H9 (cell line): Measurements from ENCODE around the gene DDX51. TPM values are rescaled to one million over a fixed set of nuclear protein-coding genes. Genes with fewer than 3 reads are reported as not detected.

Experiments
- DNase-seq: peaks from one replicate; pipeline ENCODE4 v3.0.0-alpha.2; 2017
- H2AFZ ChIP-seq: one replicate; pipeline ENCODE4 v1.6.1; 2013; ENCODE audit warnings: mild to moderate bottlenecking, low read length, control low read depth, moderate library complexity
- H2AK5ac ChIP-seq: 2 replicates; pipeline ENCODE4 v1.6.1; 2013; ENCODE audit warnings: low read length, control low read depth, mixed read lengths; ENCODE audit not compliant: insufficient read length
- H2BK120ac ChIP-seq: one replicate; pipeline ENCODE4 v1.6.1; 2013; ENCODE audit warnings: low read depth, mild to moderate bottlenecking, low read length, control low read depth, inconsistent platforms; ENCODE audit not compliant: poor library complexity, severe bottlenecking
- H2BK12ac ChIP-seq: 2 replicates; pipeline ENCODE4 v1.6.1; 2013; ENCODE audit warnings: low read length, control low read depth, mixed read lengths, low read depth; ENCODE audit not compliant: insufficient read length
- H2BK15ac ChIP-seq: 2 replicates; pipeline ENCODE4 v1.6.1; 2013; ENCODE audit warnings: low read depth, low read length, control low read depth
- H2BK20ac ChIP-seq: one replicate; pipeline ENCODE4 v1.6.1; 2013; ENCODE audit warnings: low read depth, mild to moderate bottlenecking, low read length, control low read depth, inconsistent platforms; ENCODE audit not compliant: poor library complexity, severe bottlenecking
- H2BK5ac ChIP-seq: 2 replicates; pipeline ENCODE4 v1.6.1; 2013; ENCODE audit warnings: low read length, control low read depth, mixed read lengths; ENCODE audit not compliant: insufficient read length
- H3K14ac ChIP-seq: 2 replicates; pipeline ENCODE4 v1.6.1; 2013; ENCODE audit warnings: low read length, control low read depth; ENCODE audit not compliant: insufficient read depth
- H3K18ac ChIP-seq: 2 replicates; pipeline ENCODE4 v1.6.1; 2013; ENCODE audit warnings: low read depth, mild to moderate bottlenecking, mixed read lengths, low read length, control low read depth; ENCODE audit not compliant: insufficient read length
- H3K23ac ChIP-seq: 2 replicates; pipeline ENCODE4 v1.6.1; 2013; ENCODE audit warnings: low read length, control low read depth, mixed read lengths, low read depth; ENCODE audit not compliant: insufficient read length
- H3K23me2 ChIP-seq: 2 replicates; pipeline ENCODE4 v1.6.1; 2013; ENCODE audit warnings: low read depth, mild to moderate bottlenecking, mixed read lengths, low read length, control low read depth; ENCODE audit not compliant: insufficient read length, poor library complexity, severe bottlenecking
- H3K27ac ChIP-seq: 2 replicates; pipeline ENCODE4 v1.5.1; 2013; ENCODE audit warnings: low read length, control low read depth, mixed read lengths, low read depth; ENCODE audit not compliant: insufficient read length
- H3K27me3 ChIP-seq: 2 replicates; pipeline ENCODE4 v1.6.1; 2013; ENCODE audit warnings: low read length, control low read depth, inconsistent platforms; ENCODE audit not compliant: insufficient read depth
- H3K4ac ChIP-seq: 2 replicates; pipeline ENCODE4 v1.6.1; 2013; ENCODE audit warnings: low read depth, mild to moderate bottlenecking, control low read depth, inconsistent platforms, low read length, moderate library complexity
- H3K4me1 ChIP-seq: 2 replicates; pipeline ENCODE4 v1.6.1; 2013; ENCODE audit warnings: low read length, control low read depth, inconsistent platforms; ENCODE audit not compliant: insufficient read depth
- H3K4me2 ChIP-seq: 2 replicates; pipeline ENCODE4 v1.6.1; 2013; ENCODE audit warnings: low read length, control low read depth, mixed read lengths; ENCODE audit not compliant: insufficient read length, insufficient read depth
- H3K56ac ChIP-seq: 2 replicates; pipeline ENCODE4 v1.6.1; 2013; ENCODE audit warnings: low read depth, mild to moderate bottlenecking, mixed read lengths, low read length, control low read depth; ENCODE audit not compliant: insufficient read length
- H3K79me1 ChIP-seq: 2 replicates; pipeline ENCODE4 v1.6.1; 2013; ENCODE audit warnings: low read depth, mild to moderate bottlenecking, moderate library complexity, low read length, control low read depth, inconsistent platforms; ENCODE audit not compliant: insufficient read depth, poor library complexity, severe bottlenecking
- H3K79me2 ChIP-seq: 2 replicates; pipeline ENCODE4 v1.6.1; 2013; ENCODE audit warnings: low read length, control low read depth, inconsistent platforms; ENCODE audit not compliant: insufficient read depth
- H3K9ac ChIP-seq: 2 replicates; pipeline ENCODE4 v1.6.1; 2013; ENCODE audit warnings: low read length, control low read depth, mixed read lengths; ENCODE audit not compliant: insufficient read length; ENCODE audit errors: extremely low read depth
- H3K9me3 ChIP-seq: one replicate; pipeline ENCODE4 v1.6.1; 2013; ENCODE audit warnings: low read depth, low read length, inconsistent platforms; ENCODE audit not compliant: control insufficient read depth
- H3T11ph ChIP-seq: one replicate; pipeline ENCODE4 v1.6.1; 2013; ENCODE audit warnings: mild to moderate bottlenecking, low read length, control low read depth, inconsistent platforms
- H4K20me1 ChIP-seq: one replicate; pipeline ENCODE4 v1.6.1; 2013; ENCODE audit not compliant: control insufficient read depth, insufficient read length, insufficient read depth
- H4K5ac ChIP-seq: 2 replicates; pipeline ENCODE4 v1.6.1; 2013; ENCODE audit warnings: low read depth, mild to moderate bottlenecking, mixed read lengths, low read length, control low read depth; ENCODE audit not compliant: insufficient read length
- H4K8ac ChIP-seq: replicated peaks from 2 replicates; pipeline ENCODE4 v1.6.1; 2013; ENCODE audit warnings: low read length, control low read depth, mixed read lengths, low read depth; ENCODE audit not compliant: insufficient read length
- H4K91ac ChIP-seq: 2 replicates; pipeline ENCODE4 v1.6.1; 2013; ENCODE audit warnings: low read depth, mild to moderate bottlenecking, moderate library complexity, mixed read lengths, low read length, control low read depth; ENCODE audit not compliant: insufficient read length
- H3K27ac Mint-ChIP-seq, 3 experiments: 2 replicates in 2 of 3; 3 replicates in 1 of 3; pipeline ENCODE4 v1.8.0; 2020 to 2021; ENCODE audit warnings: mixed read lengths in 3 of 3, mild to moderate bottlenecking in 1 of 3, moderate library complexity in 1 of 3
- H3K27me3 Mint-ChIP-seq: 2 replicates; pipeline ENCODE4 v1.8.0; 2021; ENCODE audit warnings: low read depth, mild to moderate bottlenecking, moderate library complexity, mixed read lengths
- H3K36me3 Mint-ChIP-seq, 3 experiments: 2 replicates in 2 of 3; 3 replicates in 1 of 3; pipeline ENCODE4 v1.8.0; 2020 to 2021; ENCODE audit warnings: low read depth in 3 of 3, mixed read lengths in 3 of 3; ENCODE audit not compliant: insufficient read depth in 1 of 3
- H3K4me1 Mint-ChIP-seq, 2 experiments: 2 replicates each; pipeline ENCODE4 v1.8.0; 2020; ENCODE audit warnings: mixed read lengths in 2 of 2
- H3K4me3 Mint-ChIP-seq, 2 experiments: 2 replicates in 1 of 2; 3 replicates in 1 of 2; pipeline ENCODE4 v1.8.0; 2020 to 2021; ENCODE audit warnings: mild to moderate bottlenecking in 2 of 2, mixed read lengths in 2 of 2, moderate library complexity in 1 of 2
- H3K9me3 Mint-ChIP-seq, 2 experiments: 2 replicates in 1 of 2; 3 replicates in 1 of 2; pipeline ENCODE4 v1.8.0; 2020; ENCODE audit warnings: mild to moderate bottlenecking in 2 of 2, mixed read lengths in 2 of 2, moderate library complexity in 1 of 2
- WGBS: extraction: QIAGEN DNeasy Blood & Tissue Kit; methylation state at CpG from one replicate; pipeline ENCODE4 v1.1.7; 2013; ENCODE audit warnings: missing lambda C conversion rate, low lambda C conversion rate, mixed read lengths; ENCODE audit not compliant: insufficient read length; ENCODE audit errors: extremely low coverage; 5-methylcytosine and 5-hydroxymethylcytosine counted together
- total RNA-seq: library from RNA; stranded (reverse); gene quantifications from 2 replicates; pipeline ENCODE4 v1.2.1, GENCODE V29; 2021
- TF ChIP-seq, protein P1 (sequence below): fragments of 200-600 bp; sonication (generic); conservative IDR thresholded peaks from 3 replicates; pipeline ENCODE4 v1.8.0; 2021; ENCODE audit warnings: antibody characterized with exemption, mild to moderate bottlenecking

Gene DDX51
- total RNA-seq, 1 experiment from 2014 or later: 37.9 TPM

DNA sequence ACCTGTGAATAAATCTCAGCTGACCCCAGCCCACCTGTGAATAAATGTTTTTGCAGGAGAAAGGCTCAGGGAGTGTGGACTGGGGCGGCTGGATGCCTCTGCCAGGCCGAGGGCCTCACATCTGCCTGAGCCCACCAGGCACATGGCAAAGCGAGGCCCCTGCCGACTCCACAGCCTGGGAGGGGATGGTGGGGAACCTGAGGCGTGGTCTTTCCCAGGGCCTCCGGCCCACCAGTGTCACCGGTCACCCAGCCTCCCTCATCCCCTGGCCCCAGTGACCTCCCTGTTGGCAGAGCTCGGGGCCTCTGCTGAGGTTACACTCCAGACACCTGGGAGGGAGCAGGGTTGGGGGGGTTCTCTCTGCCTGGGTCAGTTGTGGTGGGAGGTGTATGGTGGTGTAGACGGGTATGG, 8.3 kb upstream of the DDX51 start:
- WGBS: no CpG with 5 or more reads among the region's 9 CpGs

More for the DNA sequence above, 8.3 kb upstream of the DDX51 start:
- Histone ChIP-seq H3K4me2 (no peak overlapping the region), H4K20me1 (no peaks in the 10 kb centered on the region), H2BK12ac (no peak overlapping the region), H3K27me3 (no peaks in the 10 kb centered on the region), H3K56ac (no peak overlapping the region), H2BK20ac (no peak overlapping the region), H2AFZ (no peak overlapping the region), H4K5ac (no peak overlapping the region), H3K23ac (no peak overlapping the region), H2BK5ac (no peak overlapping the region), H3K4me1 (no peaks in the 10 kb centered on the region), H3K23me2 (no peaks in the 10 kb centered on the region), H2BK15ac (no peak overlapping the region), H3K14ac (no peak overlapping the region), H3K4ac (no peak overlapping the region), H3K9ac (no peak overlapping the region), H4K8ac (no peak overlapping the region), H3K79me2 (no peaks in the 10 kb centered on the region), H3K9me3 (peaks cover 14% of the 10 kb centered on the region), H2BK120ac (no peak overlapping the region), H2AK5ac (no peak overlapping the region), H3K79me1 (no peaks in the 10 kb centered on the region), H3K27ac (no peak overlapping the region), H4K91ac (no peak overlapping the region), H3T11ph (no peak overlapping the region), H3K18ac (no peak overlapping the region)
- Mint-ChIP-seq H3K4me3 (no peak overlapping the region), H3K36me3 (peaks cover 7 to 11% (median 9%) of the 10 kb centered on the region in 3 experiments), H3K27ac (no peak overlapping the region), H3K27me3 (peaks cover 5% of the 10 kb centered on the region), H3K9me3 (no peaks in the 10 kb centered on the region), H3K4me1 (no peaks in the 10 kb centered on the region)
- TF ChIP-seq, protein P1, sequence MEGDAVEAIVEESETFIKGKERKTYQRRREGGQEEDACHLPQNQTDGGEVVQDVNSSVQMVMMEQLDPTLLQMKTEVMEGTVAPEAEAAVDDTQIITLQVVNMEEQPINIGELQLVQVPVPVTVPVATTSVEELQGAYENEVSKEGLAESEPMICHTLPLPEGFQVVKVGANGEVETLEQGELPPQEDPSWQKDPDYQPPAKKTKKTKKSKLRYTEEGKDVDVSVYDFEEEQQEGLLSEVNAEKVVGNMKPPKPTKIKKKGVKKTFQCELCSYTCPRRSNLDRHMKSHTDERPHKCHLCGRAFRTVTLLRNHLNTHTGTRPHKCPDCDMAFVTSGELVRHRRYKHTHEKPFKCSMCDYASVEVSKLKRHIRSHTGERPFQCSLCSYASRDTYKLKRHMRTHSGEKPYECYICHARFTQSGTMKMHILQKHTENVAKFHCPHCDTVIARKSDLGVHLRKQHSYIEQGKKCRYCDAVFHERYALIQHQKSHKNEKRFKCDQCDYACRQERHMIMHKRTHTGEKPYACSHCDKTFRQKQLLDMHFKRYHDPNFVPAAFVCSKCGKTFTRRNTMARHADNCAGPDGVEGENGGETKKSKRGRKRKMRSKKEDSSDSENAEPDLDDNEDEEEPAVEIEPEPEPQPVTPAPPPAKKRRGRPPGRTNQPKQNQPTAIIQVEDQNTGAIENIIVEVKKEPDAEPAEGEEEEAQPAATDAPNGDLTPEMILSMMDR: no peak
- DNase-seq: no peak
